Thyroid gland (tissue), 4 donors: ENCODE results near the gene TNP1. TPM values are rescaled to one million over a fixed set of nuclear protein-coding genes. Genes with fewer than 3 reads are reported as not detected.

Experiments used
- DNase-seq, 2 donors: peaks; one replicate each; pipeline ENCODE4 v3.0.0-alpha.2; 2019
- H3K27ac ChIP-seq, 3 donors: fragments of 200-600 bp; sonication (generic); 1 replicate in 2 of 3; 2 replicates in 1 of 3; pipeline ENCODE4 v1.5.1; 2016 to 2019; ENCODE audit warnings: mild to moderate bottlenecking in 1 of 3, moderate library complexity in 1 of 3
- H3K27me3 ChIP-seq: fragments of 200-600 bp; sonication (generic); one replicate; pipeline ENCODE4 v1.5.1; 2019
- H3K36me3 ChIP-seq, 2 donors: fragments of 200-600 bp; sonication (generic); one replicate each; pipeline ENCODE4 v1.5.1; 2016 to 2019
- H3K4me1 ChIP-seq, 2 donors: fragments of 200-600 bp; sonication (generic); one replicate each; pipeline ENCODE4 v1.5.1; 2017 to 2019
- H3K4me3 ChIP-seq, 3 donors: fragments of 200-600 bp; sonication (generic); replicated peaks in 1 of 3; 1 replicate in 2 of 3; 2 replicates in 1 of 3; pipeline ENCODE4 v1.5.1; 2016; ENCODE audit warnings: mild to moderate bottlenecking in 1 of 3
- H3K9me3 ChIP-seq: fragments of 200-600 bp; sonication (generic); one replicate; pipeline ENCODE4 v1.5.1; 2017
- POLR2A ChIP-seq, 2 donors: fragments of 450-650 bp; IDR thresholded peaks; one replicate each; pipeline ENCODE4 v1.6.1; 2017; ENCODE audit warnings: antibody characterized with exemption in 2 of 2, mild to moderate bottlenecking in 2 of 2, moderate library complexity in 1 of 2
- WGBS, 2 donors: methylation state at CpG; one replicate each; pipeline ENCODE4 v1.1.5; 2017; 5-methylcytosine and 5-hydroxymethylcytosine counted together
- intact Hi-C: fragments of 100-400 bp; cut with DNase I; formaldehyde crosslinking; loops from one replicate; pipeline ENCODE4 v1.15.1; 2023
- total RNA-seq, 4 donors: library from RNA; depleted of rRNA; stranded (reverse); fragments of >200 nt; gene quantifications; one replicate each; pipeline ENCODE4 v1.2.3, GENCODE V29; 2016
- TF ChIP-seq, protein P1 (sequence below), 6 experiments: fragments of 200-600 bp in 3 of 6; fragments of 450-650 bp in 3 of 6; sonication (generic) in 3 of 6; IDR thresholded peaks; one replicate each; pipeline ENCODE4 v1.5.1; 2016 to 2019; ENCODE audit warnings: antibody characterized with exemption in 6 of 6, mild to moderate bottlenecking in 2 of 6, inconsistent platforms in 1 of 6, moderate library complexity in 1 of 6

Gene TNP1
- total RNA-seq, 4 donors from 2014 or later: 7.1 to 79.1 TPM; not detected in 2

GRCh38 chr2:216877085-216877484 is 17.2 kb upstream of the TNP1 start:
- H3K36me3 ChIP-seq: no peaks in the 10 kb centered on the region
- 94 to 95% methylated on average over 3 of the region's 3 CpGs for WGBS, 2 donors
- intact Hi-C loops: no loop called here
- no peak for DNase-seq
- no peak overlapping the region for H3K27ac ChIP-seq
- no peaks in the 10 kb centered on the region for H3K9me3 ChIP-seq
- no peak overlapping the region for H3K4me3 ChIP-seq
- no peaks in the 10 kb centered on the region for H3K4me1 ChIP-seq
- H3K27me3 ChIP-seq: no peaks in the 10 kb centered on the region
- TF ChIP-seq POLR2A (IDR thresholded peaks at IDR 0.05): no peak
- TF ChIP-seq, protein P1, sequence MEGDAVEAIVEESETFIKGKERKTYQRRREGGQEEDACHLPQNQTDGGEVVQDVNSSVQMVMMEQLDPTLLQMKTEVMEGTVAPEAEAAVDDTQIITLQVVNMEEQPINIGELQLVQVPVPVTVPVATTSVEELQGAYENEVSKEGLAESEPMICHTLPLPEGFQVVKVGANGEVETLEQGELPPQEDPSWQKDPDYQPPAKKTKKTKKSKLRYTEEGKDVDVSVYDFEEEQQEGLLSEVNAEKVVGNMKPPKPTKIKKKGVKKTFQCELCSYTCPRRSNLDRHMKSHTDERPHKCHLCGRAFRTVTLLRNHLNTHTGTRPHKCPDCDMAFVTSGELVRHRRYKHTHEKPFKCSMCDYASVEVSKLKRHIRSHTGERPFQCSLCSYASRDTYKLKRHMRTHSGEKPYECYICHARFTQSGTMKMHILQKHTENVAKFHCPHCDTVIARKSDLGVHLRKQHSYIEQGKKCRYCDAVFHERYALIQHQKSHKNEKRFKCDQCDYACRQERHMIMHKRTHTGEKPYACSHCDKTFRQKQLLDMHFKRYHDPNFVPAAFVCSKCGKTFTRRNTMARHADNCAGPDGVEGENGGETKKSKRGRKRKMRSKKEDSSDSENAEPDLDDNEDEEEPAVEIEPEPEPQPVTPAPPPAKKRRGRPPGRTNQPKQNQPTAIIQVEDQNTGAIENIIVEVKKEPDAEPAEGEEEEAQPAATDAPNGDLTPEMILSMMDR (IDR thresholded peaks at IDR 0.05): no peak

- H3K27ac ChIP-seq: no peak overlapping the region
- TF ChIP-seq POLR2A (IDR thresholded peaks at IDR 0.05): no peak
- TF ChIP-seq, protein P1 (IDR thresholded peaks at IDR 0.05): no peak
- DNase-seq: no peak
- H3K9me3 ChIP-seq: no peaks in the 10 kb centered on the region
- H3K27me3 ChIP-seq: no peaks in the 10 kb centered on the region
- WGBS, 2 donors: 93 to 97% methylated on average over 2 of the region's 2 CpGs
- intact Hi-C loops: no loop called here
- H3K4me3 ChIP-seq: no peak overlapping the region
- H3K4me1 ChIP-seq: no peaks in the 10 kb centered on the region
- H3K36me3 ChIP-seq: no peaks in the 10 kb centered on the region
Measured at GRCh38 chr2:216875862-216876261, 16.0 kb upstream of the TNP1 start.

- Histone ChIP-seq H3K4me3 (no peak overlapping the region), H3K36me3 (no peaks in the 10 kb centered on the region), H3K4me1 (no peaks in the 10 kb centered on the region), H3K27ac (no peak overlapping the region), H3K27me3 (no peaks in the 10 kb centered on the region), H3K9me3 (no peaks in the 10 kb centered on the region)
- 60 to 88% methylated on average over 1 of the region's 1 CpG for WGBS, 2 donors
- no peak for TF ChIP-seq POLR2A (IDR thresholded peaks at IDR 0.05)
- intact Hi-C loops: no loop called here
- DNase-seq: no peak
Measured at GRCh38 chr2:216873573-216873972, 13.7 kb upstream of the TNP1 start.

DNA sequence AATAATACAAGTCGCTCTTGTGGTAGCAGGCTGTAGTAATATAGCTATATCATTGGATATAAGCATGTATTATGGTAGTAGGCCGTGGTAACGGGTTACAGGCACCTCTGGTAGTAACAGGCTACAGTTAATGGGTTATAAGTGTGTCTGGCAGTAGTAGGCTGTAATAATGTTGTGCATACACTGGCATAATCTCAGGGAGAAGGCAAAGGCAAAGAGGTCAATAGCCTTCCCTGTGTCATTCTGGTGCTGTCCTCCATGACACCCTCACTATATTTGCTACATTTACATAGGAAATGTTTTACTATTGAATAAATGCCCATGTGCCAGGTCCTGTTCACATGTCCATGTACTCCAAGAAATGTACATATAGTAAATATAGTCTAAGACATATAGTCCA is 12.8 kb upstream of the TNP1 start:
- no peak overlapping the region for H3K27ac ChIP-seq
- H3K4me1 ChIP-seq: no peaks in the 10 kb centered on the region
- intact Hi-C loops: no loop called here
- H3K4me3 ChIP-seq: no peak overlapping the region
- no peaks in the 10 kb centered on the region for H3K36me3 ChIP-seq
- 97 to 98% methylated on average over 3 of the region's 3 CpGs for WGBS, 2 donors
- no peaks in the 10 kb centered on the region for H3K9me3 ChIP-seq
- TF ChIP-seq POLR2A (IDR thresholded peaks at IDR 0.05): no peak
- TF ChIP-seq, protein P1 (IDR thresholded peaks at IDR 0.05): no peak
- H3K27me3 ChIP-seq: no peaks in the 10 kb centered on the region
- no peak for DNase-seq

DNA sequence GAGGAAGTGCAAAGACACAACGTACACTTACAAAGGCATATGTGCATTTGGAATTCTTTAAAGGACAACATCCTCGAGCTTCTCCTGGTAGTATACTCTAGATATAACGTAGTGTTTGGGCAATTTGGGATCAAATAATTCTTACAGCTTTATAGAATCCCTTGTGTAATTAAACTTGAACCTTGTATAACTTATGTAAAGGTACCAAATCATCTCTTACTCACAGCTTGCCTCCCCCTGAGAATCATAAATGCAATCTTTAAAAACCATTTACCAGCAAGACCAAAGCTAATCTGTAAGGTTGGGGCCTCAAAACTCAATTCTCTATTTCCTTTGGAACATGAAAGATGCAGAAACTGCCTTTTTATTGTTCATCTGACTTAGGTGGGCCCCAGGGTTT is 12.2 kb upstream of the TNP1 start:
- Histone ChIP-seq H3K36me3 (no peaks in the 10 kb centered on the region), H3K27me3 (no peaks in the 10 kb centered on the region), H3K4me1 (no peaks in the 10 kb centered on the region), H3K9me3 (no peaks in the 10 kb centered on the region), H3K27ac (no peak overlapping the region), H3K4me3 (no peak overlapping the region)
- DNase-seq: no peak
- WGBS, 2 donors: 86 to 90% methylated on average over 3 of the region's 3 CpGs
- intact Hi-C loops: no loop called here
- TF ChIP-seq POLR2A (IDR thresholded peaks at IDR 0.05): no peak
- TF ChIP-seq, protein P1 (IDR thresholded peaks at IDR 0.05): no peak
